ENCODE measurements around the gene PNLIPRP2. TPM values are rescaled to one million over a fixed set of nuclear protein-coding genes. Genes with fewer than 3 reads are reported as not detected.

PNLIPRP2 gene
- total and polyA plus RNA-seq, 2 of the 4 experiments (the other 2 are of a cell fraction): not detected

DNA sequence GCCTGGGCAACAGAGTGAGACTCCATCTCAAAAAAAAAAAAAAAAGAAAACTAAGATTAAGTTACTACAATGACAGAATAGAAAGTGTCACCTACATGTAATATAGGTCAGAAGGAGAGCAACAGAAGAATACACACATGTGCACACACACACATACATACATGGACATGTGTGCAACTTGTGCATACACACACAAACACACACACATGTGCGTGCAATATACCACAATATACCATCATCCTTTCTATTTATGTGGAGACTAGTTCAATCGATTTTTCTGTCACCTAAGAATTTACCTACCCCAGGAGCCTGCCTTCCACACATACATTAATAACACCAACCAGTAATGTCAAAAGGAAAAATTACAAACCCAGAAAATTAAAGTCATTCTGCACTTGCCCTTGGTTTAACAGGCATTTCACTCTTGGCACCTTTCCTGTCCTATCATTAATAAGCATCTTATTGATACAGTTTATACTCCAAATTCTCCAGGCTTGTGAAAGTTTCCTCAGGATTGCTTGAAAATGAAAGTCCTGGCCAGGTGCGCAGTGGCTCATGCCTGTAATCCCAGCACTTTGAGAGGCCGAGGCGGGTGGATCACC is 27.5 kb upstream of the PNLIPRP2 start:
- Histone ChIP-seq H3K9me3 (ENCODE audit: control insufficient read depth, insufficient read depth, low read length) (no peaks in the 10 kb centered on the region), H2AFZ (replicated peaks; ENCODE audit: low read length, poor library complexity) (no peak overlapping the region), H3K36me3 (ENCODE audit: control insufficient read depth, insufficient read depth, low read length) (no peaks in the 10 kb centered on the region), H4K20me1 (ENCODE audit: insufficient read depth, low read length) (no peaks in the 10 kb centered on the region), H3K27ac (ENCODE audit: insufficient read depth, low read length) (no peak overlapping the region), H2AK9ac (replicated peaks; ENCODE audit: low read depth, low read length, poor library complexity) (no peak overlapping the region), H3K56ac (ENCODE audit: extremely low read depth, insufficient read depth, low read length) (no peak overlapping the region), H3K4me1 (ENCODE audit: control insufficient read depth, insufficient read depth, low read length) (no peaks in the 10 kb centered on the region), H4K8ac (ENCODE audit: low read depth in 2 of 2, low read length in 2 of 2) (no peak overlapping the region), H2BK5ac (ENCODE audit: low read depth, low read length, poor library complexity, severe bottlenecking) (no peak overlapping the region), H3K14ac (replicated peaks; ENCODE audit: low read depth, low read length) (no peak overlapping the region), H3K79me1 (ENCODE audit: low read depth in 1 of 2, low read length in 2 of 2) (no peaks in the 10 kb centered on the region), H3K9me1 (ENCODE audit: insufficient read depth, low read length) (no peaks in the 10 kb centered on the region), H3K18ac (ENCODE audit: low read depth, low read length) (no peak overlapping the region), H3K4me3 (ENCODE audit: insufficient read depth, low read depth, low read length) (no peak overlapping the region), H2BK20ac (ENCODE audit: low read depth, low read length) (no peak overlapping the region), H2BK120ac (ENCODE audit: low read depth, low read length) (no peak overlapping the region), H2AK5ac (ENCODE audit: low read depth, low read length) (no peak overlapping the region), H4K91ac (ENCODE audit: insufficient read depth, low read depth, low read length) (no peak overlapping the region), H2BK15ac (ENCODE audit: low read depth, low read length) (no peak overlapping the region), H3K4ac (ENCODE audit: low read depth, low read length) (no peak overlapping the region), H3K23ac (ENCODE audit: low read depth, low read length) (no peak overlapping the region), H3K4me2 (ENCODE audit: low read depth, low read length) (no peak overlapping the region), H3K9ac (ENCODE audit: low read depth, low read length) (no peak overlapping the region), H4K5ac (ENCODE audit: low read depth, low read length) (no peak overlapping the region), H3K27me3 (ENCODE audit: control insufficient read depth, insufficient read depth, low read length) (no peaks in the 10 kb centered on the region)
- ATAC-seq (ENCODE audit: low read depth): no peak
- intact Hi-C loops (cut with micrococcal nuclease): no loop called here
- dilution Hi-C loops (cut with HindIII; ENCODE audit: low sequenced_read_pairs, unreplicated experiment): no loop called here
- ChIA-PET CTCF (no interaction called here), POLR2A (ENCODE audit: unreplicated experiment) (no interaction called here)
- WGBS, 2 experiments (ENCODE audit: extremely low coverage in 2 of 2, insufficient read length in 1 of 2): no CpG with 5 or more reads among the region's 5 CpGs
- TF ChIP-seq, protein P1, sequence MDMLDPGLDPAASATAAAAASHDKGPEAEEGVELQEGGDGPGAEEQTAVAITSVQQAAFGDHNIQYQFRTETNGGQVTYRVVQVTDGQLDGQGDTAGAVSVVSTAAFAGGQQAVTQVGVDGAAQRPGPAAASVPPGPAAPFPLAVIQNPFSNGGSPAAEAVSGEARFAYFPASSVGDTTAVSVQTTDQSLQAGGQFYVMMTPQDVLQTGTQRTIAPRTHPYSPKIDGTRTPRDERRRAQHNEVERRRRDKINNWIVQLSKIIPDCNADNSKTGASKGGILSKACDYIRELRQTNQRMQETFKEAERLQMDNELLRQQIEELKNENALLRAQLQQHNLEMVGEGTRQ (IDR thresholded peaks at IDR 0.05; ENCODE audit: low read depth, low read length): no peak
- TF ChIP-seq NFE2L2 (IDR thresholded peaks at IDR 0.05; ENCODE audit: low read depth, low read length): no peak
- no peak for TF ChIP-seq FOS (IDR thresholded peaks at IDR 0.05; ENCODE audit: low read depth, low read length)
- no peak for TF ChIP-seq SMC3 (IDR thresholded peaks at IDR 0.05; ENCODE audit: low read depth, low read length)
- BruUV-seq (replicated peaks): no TSS peak
- in situ Hi-C loops (cut with MboI; ENCODE audit: low sequenced_read_pairs): no loop called here
- DNase-seq: no peak

Data from IMR-90 (cell line).